PFSK-1 (cell line): ENCODE data around the gene COA8.

Experiments used
- FOXP2 ChIP-seq: optimal IDR thresholded peaks from 2 replicates; pipeline ENCODE3; 2011; ENCODE audit warnings: borderline replicate concordance, control low read depth, inconsistent platforms; ENCODE audit not compliant: insufficient read depth; ENCODE audit errors: extremely low read length, extremely low read depth
- POLR2AphosphoS5 ChIP-seq: IDR thresholded peaks from 2 replicates; pipeline ENCODE4 v1.6.1; 2012; ENCODE audit warnings: low read depth, mild to moderate bottlenecking, control low read depth, low read length, moderate library complexity
- SIN3A ChIP-seq: IDR thresholded peaks from 2 replicates; pipeline ENCODE4 v1.6.1; 2012; ENCODE audit warnings: mild to moderate bottlenecking, low read length, moderate library complexity, borderline replicate concordance; ENCODE audit not compliant: insufficient read depth
- TAF1 ChIP-seq: IDR thresholded peaks from 2 replicates; pipeline ENCODE4 v1.6.1; 2012; ENCODE audit warnings: low read length, control low read depth, borderline replicate concordance; ENCODE audit not compliant: insufficient read depth
- TF ChIP-seq, protein P1 (sequence below), 2 experiments: IDR thresholded peaks; 2 replicates each; pipeline versions ENCODE4 v1.6.1 to v1.8.0; 2011 to 2012; ENCODE audit warnings: low read depth in 2 of 2, low read length in 2 of 2, control low read depth in 1 of 2, inconsistent platforms in 1 of 2, mild to moderate bottlenecking in 1 of 2, moderate library complexity in 1 of 2; ENCODE audit not compliant: insufficient read depth in 1 of 2

Gene COA8

DNA sequence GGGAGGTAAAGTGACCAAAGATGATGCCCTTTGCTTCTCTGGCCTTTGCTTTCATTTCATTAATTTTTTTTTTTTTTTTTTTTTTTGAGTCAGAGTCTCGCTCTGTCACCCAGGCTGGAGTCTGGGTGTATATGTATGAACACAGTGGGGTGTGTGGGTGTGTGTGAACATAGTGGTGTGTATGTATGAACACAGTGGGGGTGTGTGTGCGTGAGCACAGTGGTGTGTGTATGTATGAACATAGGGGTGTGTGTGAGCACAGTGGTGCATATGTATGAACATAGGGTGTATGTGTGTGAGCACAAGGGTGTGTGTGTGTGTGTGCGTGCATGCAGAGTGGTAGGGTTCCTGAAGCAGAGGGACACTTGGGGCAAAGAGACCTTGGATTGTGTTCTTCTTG, 75.8 kb downstream of the COA8 start:
- TF ChIP-seq POLR2AphosphoS5 (no peak), SIN3A (no peak), FOXP2 (no peak), TAF1 (no peak)
- TF ChIP-seq, protein P1, sequence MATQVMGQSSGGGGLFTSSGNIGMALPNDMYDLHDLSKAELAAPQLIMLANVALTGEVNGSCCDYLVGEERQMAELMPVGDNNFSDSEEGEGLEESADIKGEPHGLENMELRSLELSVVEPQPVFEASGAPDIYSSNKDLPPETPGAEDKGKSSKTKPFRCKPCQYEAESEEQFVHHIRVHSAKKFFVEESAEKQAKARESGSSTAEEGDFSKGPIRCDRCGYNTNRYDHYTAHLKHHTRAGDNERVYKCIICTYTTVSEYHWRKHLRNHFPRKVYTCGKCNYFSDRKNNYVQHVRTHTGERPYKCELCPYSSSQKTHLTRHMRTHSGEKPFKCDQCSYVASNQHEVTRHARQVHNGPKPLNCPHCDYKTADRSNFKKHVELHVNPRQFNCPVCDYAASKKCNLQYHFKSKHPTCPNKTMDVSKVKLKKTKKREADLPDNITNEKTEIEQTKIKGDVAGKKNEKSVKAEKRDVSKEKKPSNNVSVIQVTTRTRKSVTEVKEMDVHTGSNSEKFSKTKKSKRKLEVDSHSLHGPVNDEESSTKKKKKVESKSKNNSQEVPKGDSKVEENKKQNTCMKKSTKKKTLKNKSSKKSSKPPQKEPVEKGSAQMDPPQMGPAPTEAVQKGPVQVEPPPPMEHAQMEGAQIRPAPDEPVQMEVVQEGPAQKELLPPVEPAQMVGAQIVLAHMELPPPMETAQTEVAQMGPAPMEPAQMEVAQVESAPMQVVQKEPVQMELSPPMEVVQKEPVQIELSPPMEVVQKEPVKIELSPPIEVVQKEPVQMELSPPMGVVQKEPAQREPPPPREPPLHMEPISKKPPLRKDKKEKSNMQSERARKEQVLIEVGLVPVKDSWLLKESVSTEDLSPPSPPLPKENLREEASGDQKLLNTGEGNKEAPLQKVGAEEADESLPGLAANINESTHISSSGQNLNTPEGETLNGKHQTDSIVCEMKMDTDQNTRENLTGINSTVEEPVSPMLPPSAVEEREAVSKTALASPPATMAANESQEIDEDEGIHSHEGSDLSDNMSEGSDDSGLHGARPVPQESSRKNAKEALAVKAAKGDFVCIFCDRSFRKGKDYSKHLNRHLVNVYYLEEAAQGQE (IDR thresholded peaks at IDR 0.05; ENCODE audit: insufficient read depth in 1 of 2, low read depth in 2 of 2, low read length in 2 of 2), result no peak
